Fibroblast of skin of right biceps (primary cell): ENCODE data around the gene CHPT1.
"Not testable (repeated sequence)": the region's sequence is repeated elsewhere in the genome, so short reads cannot be mapped to it uniquely, and the experiment has no call there.

Source experiments
- DNase-seq: peaks from one replicate; pipeline ENCODE4 v3.0.0-alpha.2; 2013

CHPT1 gene

DNA sequence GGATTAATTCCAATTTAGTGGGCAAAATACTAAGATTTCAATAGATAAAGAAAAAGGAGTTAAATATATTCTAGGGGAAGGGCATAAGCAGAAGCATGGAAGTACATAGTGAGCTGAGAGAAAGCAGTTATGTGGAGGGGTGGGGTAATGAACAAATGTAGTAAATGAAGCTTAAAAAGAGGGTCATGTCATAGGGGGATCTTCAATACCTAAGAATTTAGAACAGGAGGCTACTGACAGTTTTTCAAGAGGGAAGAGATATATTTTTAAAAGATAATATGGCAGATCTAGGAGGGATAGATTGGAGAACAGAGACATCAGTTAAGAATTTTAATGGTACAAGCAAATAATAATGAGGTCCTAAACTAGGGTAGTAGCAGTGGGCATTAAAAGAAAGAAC lies 32.4 kb downstream of the CHPT1 start:
- DNase-seq, result no peak

DNA sequence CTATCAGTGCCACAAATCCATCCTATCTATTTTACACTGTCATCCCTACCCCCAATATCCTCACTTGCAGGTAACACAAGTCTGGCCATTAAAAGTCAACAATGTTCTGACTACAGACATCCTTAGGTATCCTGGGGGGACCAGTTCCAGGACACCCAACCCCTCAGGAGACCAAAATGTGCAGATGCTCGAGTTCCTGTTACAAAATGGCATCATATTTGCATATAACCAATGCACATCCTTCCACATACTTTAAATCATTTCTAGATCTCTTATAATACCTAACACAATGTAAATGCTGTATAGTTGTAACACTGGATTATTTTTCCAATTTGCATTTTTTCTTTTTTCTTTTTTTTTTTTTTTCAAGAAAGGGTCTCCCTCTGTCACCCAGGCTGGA lies 34.9 kb downstream of the CHPT1 start:
- no peak for DNase-seq

DNA sequence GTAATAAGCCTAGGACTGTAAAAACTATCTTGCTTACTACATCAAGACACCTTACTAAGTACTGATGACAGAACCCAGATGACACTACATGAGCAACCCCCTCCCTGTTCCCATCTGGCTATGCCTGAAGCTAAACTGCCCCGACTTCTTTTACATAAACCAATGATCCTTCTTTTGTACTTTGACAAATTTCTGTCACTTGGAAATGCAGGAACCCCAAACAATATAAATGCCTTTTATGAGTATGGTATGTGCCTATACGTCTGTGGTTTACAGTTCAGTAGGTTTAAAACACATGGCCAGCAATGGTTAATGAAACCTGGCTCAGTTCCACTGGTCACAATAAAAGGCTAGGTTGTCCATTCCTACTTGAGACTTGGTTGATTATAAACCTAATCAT lies 35.7 kb downstream of the CHPT1 start:
- DNase-seq, result no peak

DNA sequence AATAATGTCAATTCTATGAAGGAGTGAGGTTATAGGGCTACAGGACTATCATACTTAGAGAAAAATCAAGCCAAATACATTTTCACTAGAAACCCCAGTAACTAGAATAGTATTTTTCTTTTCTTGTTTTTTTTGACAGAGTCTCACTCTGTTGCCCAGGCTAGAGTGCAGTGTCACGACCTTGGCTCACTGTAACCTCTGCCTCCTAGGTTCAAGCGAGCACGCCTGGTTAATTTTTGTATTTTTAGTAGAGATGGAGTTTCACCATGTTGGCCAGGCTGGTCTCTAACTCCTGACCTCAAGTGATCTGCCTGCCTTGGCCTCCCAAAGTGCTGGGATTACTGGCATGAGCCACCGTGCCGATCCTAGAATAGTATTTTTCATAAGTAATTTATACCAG lies 37.0 kb downstream of the CHPT1 start:
- DNase-seq, result not testable (repeated sequence)

DNA sequence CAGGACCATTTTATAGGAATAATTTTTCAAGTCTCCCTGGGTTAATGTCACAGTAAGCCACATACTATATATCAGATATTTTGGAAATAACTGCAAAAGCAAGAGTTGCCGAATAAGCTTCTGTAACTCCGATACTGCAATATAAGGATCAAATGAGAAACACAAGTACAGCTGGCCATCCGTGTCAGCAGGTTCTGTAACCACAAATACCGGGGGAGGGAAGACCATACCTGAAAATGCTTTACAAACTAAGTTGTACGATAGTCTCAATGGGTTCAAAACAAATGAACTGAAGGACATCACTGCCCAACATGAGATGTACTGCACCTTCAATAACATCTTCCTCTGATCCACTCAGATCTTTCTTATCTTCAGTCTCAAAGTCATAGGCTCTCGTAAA lies 40.0 kb downstream of the CHPT1 start:
- DNase-seq, result no peak

DNA sequence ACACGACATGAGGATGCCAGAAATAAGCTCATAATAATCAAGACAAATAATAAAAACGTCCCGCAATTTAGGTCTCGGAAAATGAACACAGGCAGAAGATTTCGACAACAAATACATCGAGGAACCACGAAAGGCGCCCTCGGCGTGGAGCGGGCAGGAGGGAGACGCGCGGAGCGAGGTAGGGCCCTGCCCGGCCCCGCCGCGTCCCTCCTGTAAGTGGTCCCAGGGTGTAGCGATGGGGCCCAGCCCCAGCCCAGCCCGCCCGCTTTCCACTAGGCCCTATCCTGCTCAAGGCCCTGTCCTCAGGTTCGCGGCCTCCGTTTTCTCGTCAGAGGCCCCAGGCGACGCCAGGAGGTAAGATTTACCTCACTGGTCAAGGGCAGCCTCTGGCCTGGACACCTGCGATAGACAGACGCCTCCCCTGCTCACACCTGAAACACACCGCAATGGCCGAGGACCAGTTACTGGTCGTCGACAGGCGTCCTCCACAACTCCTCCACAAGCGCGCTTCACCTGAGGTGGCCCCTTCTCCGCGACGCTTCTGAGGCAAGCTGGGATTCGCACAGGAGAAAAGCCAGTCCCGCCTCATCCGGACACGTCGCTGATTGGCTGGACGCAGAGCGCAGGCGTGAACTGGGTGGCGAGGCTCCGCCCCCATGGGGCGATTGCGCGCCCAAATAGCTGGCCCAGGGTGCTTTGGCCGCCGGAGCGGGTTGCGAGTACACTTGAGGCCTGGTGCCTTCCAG lies 41.7 kb downstream of the CHPT1 start, which contains the start of gene SYCP3:
TSS of gene SYCP3 (minus strand) at position 543 of the 746 bp plus-strand sequence. CDS start 1,527 bp downstream, outside the sequence.
- DNase-seq, result no peak

DNA sequence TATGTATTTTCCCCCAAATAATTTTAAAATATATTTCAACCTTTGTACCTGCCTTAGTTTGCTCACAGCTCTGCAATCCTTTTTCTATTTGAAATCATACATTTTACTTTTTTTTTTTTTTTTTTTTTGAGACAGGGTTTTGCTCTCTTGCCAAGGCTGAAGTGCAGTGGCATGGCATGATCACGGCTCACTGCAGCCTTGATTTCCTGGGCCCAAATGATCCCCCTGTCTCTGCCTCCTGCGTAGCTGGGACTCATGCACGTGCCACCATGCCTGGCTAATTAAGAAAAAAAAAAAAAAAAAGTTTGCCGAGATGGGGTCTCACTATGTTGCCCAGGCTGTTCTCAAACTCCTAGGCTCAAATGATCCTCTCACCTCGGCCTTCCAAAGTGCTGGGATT lies 43.1 kb downstream of the CHPT1 start:
- no peak for DNase-seq

DNA sequence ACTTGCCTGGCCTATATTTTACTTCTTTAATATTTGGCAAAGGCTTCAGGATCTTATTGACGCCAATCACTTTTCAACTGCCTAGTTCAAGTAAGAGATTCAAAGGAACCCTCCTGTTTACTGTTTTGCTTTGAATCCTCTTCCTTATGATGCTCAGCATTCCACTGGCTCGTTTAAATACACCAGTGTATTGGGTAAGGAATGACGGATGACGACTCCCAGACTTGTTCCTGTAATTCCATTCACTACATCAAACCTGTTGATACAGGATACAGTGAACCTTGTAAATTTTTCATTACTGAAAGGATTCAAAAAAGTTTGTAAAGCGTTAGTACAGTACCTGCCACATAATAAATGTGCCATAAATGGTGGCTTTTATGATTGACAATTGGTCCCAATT lies 43.5 kb downstream of the CHPT1 start:
- DNase-seq, result no peak

DNA sequence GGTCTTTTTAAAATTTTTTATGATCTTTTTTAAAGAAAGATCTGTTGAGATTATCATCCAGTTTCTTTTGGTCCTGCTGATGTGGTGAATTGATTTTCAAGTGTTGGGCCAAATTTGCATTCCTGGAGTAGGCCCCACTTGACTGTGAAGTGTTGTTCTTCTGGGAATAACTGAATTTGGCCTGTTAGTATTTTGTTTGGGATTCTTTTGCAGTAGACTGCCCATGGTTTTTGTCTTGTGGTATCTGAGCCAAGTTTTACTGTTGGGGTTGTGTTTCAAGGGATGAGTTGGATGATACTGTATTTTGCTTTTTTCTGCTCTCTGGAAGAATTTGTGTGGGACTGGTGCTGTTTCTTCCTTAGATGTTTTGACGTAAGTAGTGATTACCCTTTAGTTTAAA lies 45.8 kb downstream of the CHPT1 start:
- DNase-seq, result no peak

DNA sequence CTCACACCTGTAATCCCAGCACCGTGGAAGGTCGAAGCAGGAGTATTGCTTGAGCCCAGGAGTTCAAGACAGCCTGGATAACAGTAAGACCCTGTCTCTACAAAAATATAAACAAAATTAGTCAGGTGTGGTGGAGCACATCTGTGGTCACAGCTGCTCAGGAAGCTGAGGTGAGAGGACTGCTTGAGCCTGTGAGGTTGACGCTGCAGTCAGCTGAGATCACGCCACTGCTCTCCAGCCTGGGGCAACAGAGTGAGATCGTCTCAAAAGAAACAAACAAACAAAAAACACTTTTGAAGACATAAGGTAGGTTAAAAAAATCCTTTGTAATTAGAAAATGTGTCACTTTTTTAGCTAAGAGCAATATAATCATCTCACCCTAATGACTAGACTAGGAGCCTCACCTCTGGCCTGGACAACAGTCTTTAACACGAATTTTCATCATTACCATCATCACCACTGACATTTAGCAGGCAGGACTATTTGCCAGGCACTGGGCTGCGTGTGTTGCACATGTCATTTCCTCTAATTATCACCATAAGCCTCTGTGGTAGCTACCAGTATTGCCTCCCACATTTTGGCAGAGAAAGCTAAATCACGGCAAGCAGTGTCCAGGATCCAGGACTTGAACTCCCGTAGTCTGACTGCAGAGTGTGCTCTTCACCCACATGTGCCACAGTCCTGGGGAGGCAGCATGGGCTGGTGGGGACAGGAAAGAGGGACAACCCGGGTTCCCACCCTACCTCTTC lies 46.5 kb downstream of the CHPT1 start:
- DNase-seq, result no peak

DNA sequence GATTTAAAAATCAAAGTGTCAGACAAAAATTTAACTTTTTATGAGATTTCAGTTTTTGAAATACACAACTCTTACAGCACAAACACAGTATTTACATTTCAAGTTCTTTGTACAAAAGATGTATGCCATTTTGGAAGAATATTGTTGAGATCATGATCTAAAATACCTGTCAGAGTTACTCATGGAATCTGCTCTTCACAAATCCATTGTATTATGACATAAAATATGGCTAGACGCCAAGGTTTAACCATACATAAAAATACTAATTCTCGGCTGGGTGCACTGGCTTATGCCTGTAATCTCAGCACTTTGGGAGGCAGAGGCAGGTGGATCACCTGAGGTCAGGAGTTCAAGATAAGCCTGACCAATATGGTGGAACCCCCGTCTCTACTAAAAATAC lies 48.0 kb downstream of the CHPT1 start:
- DNase-seq, result no peak

DNA sequence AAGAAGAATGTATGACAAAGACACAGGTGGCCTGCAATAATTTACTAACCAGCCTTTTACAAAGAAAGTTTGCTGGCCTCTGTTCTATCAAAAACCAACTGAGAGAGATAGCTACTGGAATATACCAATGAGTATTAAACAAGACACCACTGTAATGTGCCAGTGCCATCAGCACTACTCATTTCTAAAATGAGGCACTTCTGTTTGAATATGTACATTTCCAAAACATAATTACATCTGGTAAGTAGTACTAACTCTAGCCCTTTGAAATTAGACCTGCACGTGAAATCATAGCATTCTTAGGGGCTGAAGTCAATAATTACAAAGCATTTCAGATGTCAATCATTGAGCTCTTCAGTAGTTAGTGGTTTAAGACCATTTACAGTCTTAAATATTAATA lies 48.8 kb downstream of the CHPT1 start:
- no peak for DNase-seq

DNA sequence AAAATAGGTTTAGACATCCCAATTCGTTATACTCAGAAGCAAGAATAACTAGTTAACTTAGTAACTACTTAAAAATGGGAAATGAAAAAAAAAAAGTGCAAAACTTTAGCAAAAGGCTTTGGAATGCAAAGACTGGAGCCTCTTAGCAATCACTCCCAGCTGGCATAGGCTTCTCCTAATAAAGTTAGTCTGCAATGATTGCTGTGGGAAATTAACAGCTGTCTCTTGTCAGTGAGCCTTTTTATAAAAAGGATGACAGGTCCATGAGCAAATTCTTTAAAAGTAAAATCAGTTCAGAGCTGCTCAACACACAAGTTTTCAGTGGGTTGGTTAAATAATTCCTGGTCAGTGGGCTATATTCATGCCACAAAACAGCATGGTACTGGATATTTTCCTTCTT lies 49.2 kb downstream of the CHPT1 start:
- DNase-seq, result no peak

DNA sequence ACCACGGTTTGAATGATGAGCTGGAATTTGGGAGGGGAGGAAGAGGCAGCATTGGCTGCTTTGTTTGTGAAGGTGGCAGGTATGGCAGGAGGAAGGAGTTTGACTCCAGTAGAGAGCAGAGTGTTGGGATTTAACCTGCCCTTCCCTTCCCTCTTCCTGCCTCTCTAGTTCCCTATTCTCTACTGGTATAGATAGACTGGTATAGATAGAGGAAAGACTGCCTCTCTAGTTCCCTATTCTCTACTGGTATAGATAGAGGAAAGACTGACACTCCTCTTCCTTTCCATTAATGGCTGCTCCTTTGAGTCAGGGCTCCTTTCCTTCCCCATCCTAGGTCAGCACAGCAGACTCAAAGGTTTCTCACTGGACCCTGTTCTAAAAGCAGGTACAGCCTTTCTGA lies 50.3 kb downstream of the CHPT1 start:
- DNase-seq, result no peak

DNA sequence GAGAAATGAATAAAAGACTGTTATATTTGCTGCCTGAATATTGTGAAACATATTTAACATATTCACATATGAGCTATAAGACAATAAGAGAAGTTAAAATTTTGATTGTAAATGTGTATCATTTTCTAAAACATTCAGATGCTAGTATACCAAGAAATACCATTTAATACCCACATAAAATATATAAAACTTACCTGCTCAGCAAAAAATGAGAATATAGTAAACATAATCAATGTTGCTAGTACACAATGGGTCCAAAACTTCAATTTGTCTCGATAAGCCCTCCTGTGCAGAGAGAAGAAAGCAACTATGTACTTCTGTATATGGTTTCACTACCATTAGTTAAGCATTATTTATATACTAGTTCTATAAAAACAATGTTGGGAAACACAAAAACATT lies 51.5 kb downstream of the CHPT1 start:
- no peak for DNase-seq

DNA sequence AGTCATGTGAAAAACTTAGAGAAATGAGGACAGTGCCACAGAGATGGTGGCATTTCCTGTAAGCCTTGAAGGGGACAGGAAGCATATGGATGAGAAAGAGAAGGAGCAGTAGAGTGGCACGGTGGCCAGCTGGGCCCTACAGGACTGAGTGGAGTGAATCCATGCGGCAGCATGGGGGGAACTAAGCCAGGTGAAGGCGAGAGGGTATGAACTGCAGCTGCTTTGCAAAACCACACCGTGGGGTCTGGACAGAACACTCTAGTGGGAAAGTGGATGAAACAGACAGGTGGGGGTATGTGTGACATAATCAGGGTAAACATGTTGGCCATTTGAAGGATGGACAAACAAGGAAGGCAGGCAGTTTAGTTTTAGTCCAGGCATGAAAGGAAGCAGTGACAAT lies 52.2 kb downstream of the CHPT1 start:
- DNase-seq, result no peak

DNA sequence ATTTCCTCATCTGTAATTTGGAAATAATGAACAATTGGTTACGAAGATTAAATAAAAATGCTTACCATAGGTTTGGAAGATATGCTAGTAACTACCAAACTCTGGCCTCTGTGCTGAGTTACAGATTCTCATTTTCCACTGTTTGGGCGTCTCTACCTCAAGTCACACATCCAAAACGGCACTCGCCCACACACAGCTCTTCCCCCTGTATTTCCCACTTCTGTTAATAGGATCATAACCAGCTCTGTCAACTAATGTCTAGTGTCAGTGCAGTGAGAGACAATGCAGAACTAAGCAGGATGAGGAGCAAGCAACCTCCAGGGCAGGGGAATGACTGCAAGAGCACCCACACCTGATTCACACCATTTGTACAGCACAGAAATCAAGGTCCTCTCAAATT lies 52.7 kb downstream of the CHPT1 start:
- DNase-seq, result no peak

DNA sequence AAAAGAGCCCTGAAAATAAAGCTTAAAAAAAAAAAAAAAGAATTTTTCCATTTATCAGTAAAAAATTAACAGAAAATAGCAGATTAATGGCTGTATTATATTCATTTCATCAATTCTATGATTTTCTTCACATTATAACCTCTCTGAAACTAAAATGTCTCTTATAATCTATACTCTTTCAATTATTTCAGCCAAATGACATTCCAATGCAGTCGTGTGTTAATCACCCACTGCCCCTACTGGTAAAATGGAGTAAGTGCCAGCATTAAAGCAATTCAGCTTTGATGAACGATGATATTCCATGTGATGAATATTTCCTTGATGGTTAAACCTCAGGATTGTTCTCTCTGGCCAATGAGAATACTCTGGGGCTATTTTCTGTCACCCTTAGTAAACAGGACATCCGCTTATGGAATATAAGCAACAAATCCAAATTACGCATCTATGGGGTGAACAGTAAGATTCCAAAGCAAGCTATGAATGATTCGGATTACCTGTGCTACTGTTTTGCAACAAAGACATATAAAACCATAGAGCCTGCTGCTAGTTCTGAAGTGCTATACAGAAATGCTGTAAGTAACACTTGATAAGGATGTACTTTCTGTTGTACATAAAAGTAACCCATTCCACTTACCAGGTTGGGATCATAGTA lies 62.1 kb downstream of the CHPT1 start:
- peak; percentile 31 for DNase-seq

DNA sequence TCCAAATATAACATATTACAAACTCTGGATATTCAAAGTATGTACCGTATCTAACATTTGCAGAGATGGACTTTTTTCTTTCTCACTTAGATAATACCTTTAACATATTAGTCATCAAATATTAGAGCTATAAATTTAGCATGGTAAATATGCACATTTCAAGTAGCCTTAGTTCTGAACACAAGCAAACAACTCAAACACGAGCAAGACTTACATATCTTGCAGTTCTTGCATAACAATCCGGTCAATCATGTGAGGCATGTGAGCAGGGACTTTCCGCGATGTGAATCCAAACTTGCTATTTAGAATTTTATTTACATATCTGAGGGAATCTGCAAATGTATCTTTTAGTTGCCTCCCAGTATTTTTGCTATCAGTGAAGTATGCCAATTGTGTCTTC lies 63.9 kb downstream of the CHPT1 start:
- DNase-seq, result no peak

DNA sequence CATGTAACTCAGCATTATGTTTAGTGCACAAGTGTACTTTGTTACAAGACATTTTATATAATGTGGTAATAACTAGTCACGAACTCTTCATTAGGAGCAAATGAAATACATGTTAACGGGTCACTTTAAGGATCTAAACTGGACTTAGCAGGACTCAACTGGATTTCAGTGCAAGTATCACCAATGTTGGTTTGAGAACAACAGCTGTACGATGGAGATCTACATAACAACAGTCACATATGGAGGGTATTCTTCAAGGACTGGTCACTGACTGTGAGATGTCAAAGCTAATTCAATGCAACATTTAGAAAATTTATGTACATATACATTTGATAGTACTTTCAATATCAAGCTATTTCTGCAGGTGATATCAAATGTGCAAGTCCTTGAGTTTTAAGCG lies 64.3 kb downstream of the CHPT1 start:
- DNase-seq, result no peak

DNA sequence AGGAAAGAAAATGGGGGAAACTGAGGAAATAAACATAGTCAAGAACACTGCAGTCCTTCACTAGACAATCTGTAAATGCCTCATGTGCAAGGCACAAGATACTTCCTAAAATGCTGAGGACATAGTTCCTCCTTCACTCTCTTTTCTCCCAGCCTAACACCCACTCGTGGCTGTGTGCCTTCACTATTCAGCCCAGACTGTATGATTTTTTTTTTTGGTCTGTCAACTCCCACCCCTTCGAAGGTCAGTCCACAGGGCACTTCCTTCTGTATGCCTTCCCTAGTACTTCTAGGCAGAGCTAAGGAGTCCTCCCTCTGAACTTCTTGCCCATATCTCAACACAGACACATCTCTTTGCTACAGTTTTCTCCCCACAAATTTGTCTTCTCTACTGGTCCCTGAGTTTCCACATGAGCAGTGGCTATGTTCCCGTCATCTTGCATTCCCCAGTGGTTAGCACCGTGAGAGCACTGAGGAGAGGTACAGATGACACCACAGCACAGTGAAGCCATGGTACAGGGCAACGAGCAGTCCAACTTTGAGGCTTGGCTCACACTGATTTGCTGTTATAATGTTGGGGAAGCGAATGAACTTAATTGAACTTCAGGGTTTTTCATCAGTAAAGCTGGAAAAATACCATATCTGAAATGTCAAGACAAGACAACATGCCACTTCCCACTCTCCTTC lies 65.9 kb downstream of the CHPT1 start:
- DNase-seq, result no peak

DNA sequence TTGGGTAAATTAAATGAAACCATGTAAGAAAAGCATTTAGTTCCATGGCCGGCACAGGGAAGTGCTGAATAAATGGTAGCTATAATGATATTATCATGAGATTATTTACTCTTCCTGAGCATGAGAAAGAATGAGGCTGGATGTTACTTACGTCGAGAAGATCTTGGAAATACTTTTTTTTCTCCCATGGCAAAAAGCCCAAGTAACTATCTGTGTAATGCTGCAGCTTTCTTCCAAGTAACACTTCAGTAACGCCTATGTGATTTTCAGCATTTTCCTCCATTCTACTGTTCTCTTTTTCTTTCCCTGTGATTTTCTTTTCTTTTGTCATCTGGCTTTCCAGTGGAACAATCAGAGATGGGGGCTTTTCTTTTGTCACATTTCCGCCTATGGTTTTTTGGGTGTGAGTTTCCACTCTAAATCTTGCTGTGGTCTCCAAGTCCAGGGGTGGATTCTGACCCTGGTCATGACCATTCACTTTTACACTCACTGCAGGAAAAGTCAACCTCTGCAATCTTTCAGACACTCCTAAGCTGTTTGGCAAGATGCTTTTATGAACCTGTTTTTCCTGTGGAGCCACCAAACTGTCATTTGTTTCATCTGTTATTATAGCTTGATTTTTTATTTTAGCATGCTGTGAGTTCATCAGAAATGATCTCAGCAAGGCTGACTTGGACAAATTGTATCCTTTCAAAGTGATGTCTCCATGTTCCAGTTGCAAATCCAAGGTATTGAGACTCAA lies 66.8 kb downstream of the CHPT1 start:
- DNase-seq, result no peak

DNA sequence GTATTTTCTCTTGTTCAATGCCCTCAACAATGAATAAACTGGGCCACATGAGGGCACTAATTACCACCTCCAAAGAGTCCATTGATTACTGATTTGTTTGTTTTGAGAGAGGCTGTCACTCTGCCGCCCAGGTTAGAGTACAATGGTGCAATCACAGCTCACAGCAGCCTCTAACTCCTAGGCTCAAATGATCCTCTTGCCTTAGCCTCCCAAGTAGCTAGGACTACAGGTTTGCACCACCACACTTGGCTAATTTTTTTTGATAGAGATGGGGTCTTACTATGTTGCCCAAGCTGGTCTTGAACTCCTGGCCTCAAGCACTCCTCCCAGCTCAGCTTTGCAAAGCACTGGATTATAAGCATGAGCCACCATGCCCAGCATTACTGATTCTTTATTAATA lies 70.1 kb downstream of the CHPT1 start:
- no peak for DNase-seq
